HEK293 (cell line): ENCODE measurements around the gene FBXL7.

Source experiments
- CTCF ChIA-PET: fragments of 350-600 bp; formaldehyde crosslinking; extraction: SDS; loops from one replicate; lab custom pipeline; 2021; ENCODE audit warnings: antibody characterized with exemption; lab: Yijun Ruan, JAX
- POLR2A ChIA-PET: fragments of 300-600 bp; formaldehyde crosslinking; extraction: SDS; loops from one replicate; lab custom pipeline; 2020; ENCODE audit warnings: antibody characterized with exemption, inconsistent platforms; lab: Yijun Ruan, JAX
- H3K27ac ChIP-seq: fragments of 200-500 bp; sonication (Bioruptor generic); 2 replicates; pipeline ENCODE4 v1.5.1; 2014; ENCODE audit warnings: low read depth, low read length, control low read depth, inconsistent platforms; ENCODE audit errors: extremely low read depth
- H3K36me3 ChIP-seq, 2 experiments: fragments of 200-500 bp in 1 of 2; sonication (Bioruptor generic) in 1 of 2; 1 replicate in 1 of 2; 2 replicates in 1 of 2; pipeline ENCODE4 v1.5.1; 2014 to 2017; ENCODE audit warnings: inconsistent platforms in 2 of 2, low read length in 2 of 2; ENCODE audit not compliant: control insufficient read depth in 2 of 2, insufficient read depth in 1 of 2
- H3K4me1 ChIP-seq: fragments of 200-500 bp; sonication (Bioruptor generic); 2 replicates; pipeline ENCODE4 v1.5.1; 2014; ENCODE audit warnings: mild to moderate bottlenecking, low read length, inconsistent platforms; ENCODE audit not compliant: control insufficient read depth, insufficient read depth
- H3K4me3 ChIP-seq: 2 replicates; pipeline ENCODE4 v1.5.1; 2011; ENCODE audit warnings: low read depth, mild to moderate bottlenecking, control low read depth, low read length, moderate library complexity
- H3K9me3 ChIP-seq: fragments of 200-500 bp; sonication (Bioruptor generic); 2 replicates; pipeline ENCODE4 v1.5.1; 2014; ENCODE audit warnings: low read depth, low read length, inconsistent platforms; ENCODE audit not compliant: control insufficient read depth, insufficient read depth
- GLI4 ChIP-seq: fragments of 450-650 bp; formaldehyde crosslinking; IDR thresholded peaks from 2 replicates; pipeline ENCODE4 v1.5.1; 2016; ENCODE audit warnings: missing biosample characterization, missing genetic modification characterization
- KLF16 ChIP-seq: fragments of 450-650 bp; formaldehyde crosslinking; IDR thresholded peaks from 2 replicates; pipeline ENCODE4 v1.5.1; 2017; ENCODE audit warnings: missing biosample characterization, missing genetic modification characterization
- PRDM2 ChIP-seq: fragments of 450-650 bp; formaldehyde crosslinking; IDR thresholded peaks from 2 replicates; pipeline ENCODE4 v1.5.1; 2016; ENCODE audit warnings: missing biosample characterization, missing genetic modification characterization, borderline replicate concordance
- ZBTB10 ChIP-seq: fragments of 450-650 bp; formaldehyde crosslinking; IDR thresholded peaks from 2 replicates; pipeline ENCODE4 v1.5.1; 2016; ENCODE audit warnings: missing biosample characterization, missing genetic modification characterization
- ZFHX2 ChIP-seq: fragments of 450-650 bp; formaldehyde crosslinking; conservative IDR thresholded peaks from 2 replicates; pipeline ENCODE4 v1.5.1; 2016; ENCODE audit warnings: missing biosample characterization, missing genetic modification characterization
- ZFP37 ChIP-seq: fragments of 450-650 bp; formaldehyde crosslinking; IDR thresholded peaks from 2 replicates; pipeline ENCODE4 v1.5.1; 2016; ENCODE audit warnings: missing biosample characterization, missing genetic modification characterization
- ZNF121 ChIP-seq: fragments of 450-650 bp; formaldehyde crosslinking; IDR thresholded peaks from 2 replicates; pipeline ENCODE4 v1.5.1; 2016; ENCODE audit warnings: missing biosample characterization, missing genetic modification characterization
- ZNF146 ChIP-seq: fragments of 450-650 bp; formaldehyde crosslinking; IDR thresholded peaks from 2 replicates; pipeline ENCODE4 v1.5.1; 2016; ENCODE audit warnings: missing biosample characterization, missing genetic modification characterization
- ZNF169 ChIP-seq: fragments of 450-650 bp; formaldehyde crosslinking; IDR thresholded peaks from 2 replicates; pipeline ENCODE4 v1.5.1; 2016; ENCODE audit warnings: missing biosample characterization, missing genetic modification characterization
- ZNF214 ChIP-seq: fragments of 450-650 bp; formaldehyde crosslinking; IDR thresholded peaks from 2 replicates; pipeline ENCODE4 v1.5.1; 2017; ENCODE audit warnings: missing biosample characterization, mild to moderate bottlenecking, missing genetic modification characterization, borderline replicate concordance
- ZNF221 ChIP-seq: fragments of 450-650 bp; formaldehyde crosslinking; IDR thresholded peaks from 2 replicates; pipeline ENCODE4 v1.5.1; 2017; ENCODE audit warnings: missing biosample characterization, missing genetic modification characterization, borderline replicate concordance
- ZNF239 ChIP-seq: fragments of 450-650 bp; formaldehyde crosslinking; IDR thresholded peaks from 2 replicates; pipeline ENCODE4 v1.5.1; 2016; ENCODE audit warnings: missing biosample characterization, missing genetic modification characterization
- ZNF274 ChIP-seq, 2 experiments: fragments of 200-500 bp in 1 of 2; fragments of 450-650 bp in 1 of 2; sonication (Bioruptor generic) in 1 of 2; formaldehyde crosslinking in 1 of 2; IDR thresholded peaks; 2 replicates each; pipeline versions ENCODE4 v1.5.1 to v1.6.1; 2014 to 2016; ENCODE audit warnings: borderline replicate concordance in 1 of 2, inconsistent platforms in 1 of 2, low read length in 1 of 2, missing biosample characterization in 1 of 2, missing genetic modification characterization in 1 of 2
- ZNF433 ChIP-seq: fragments of 450-650 bp; formaldehyde crosslinking; IDR thresholded peaks from 2 replicates; pipeline ENCODE4 v1.5.1; 2016; ENCODE audit warnings: missing biosample characterization, missing genetic modification characterization, low read depth
- ZNF513 ChIP-seq: fragments of 450-650 bp; IDR thresholded peaks from 2 replicates; pipeline ENCODE4 v1.5.1; 2018; ENCODE audit warnings: missing biosample characterization, missing genetic modification characterization
- ZNF658 ChIP-seq: fragments of 450-650 bp; formaldehyde crosslinking; IDR thresholded peaks from 2 replicates; pipeline ENCODE4; 2016; ENCODE audit warnings: missing biosample characterization, missing genetic modification characterization
- TF ChIP-seq, protein P1 (sequence below): fragments of 450-650 bp; formaldehyde crosslinking; IDR thresholded peaks from 2 replicates; pipeline ENCODE4 v1.5.1; 2016; ENCODE audit warnings: missing biosample characterization, missing genetic modification characterization

The FBXL7 gene

DNA sequence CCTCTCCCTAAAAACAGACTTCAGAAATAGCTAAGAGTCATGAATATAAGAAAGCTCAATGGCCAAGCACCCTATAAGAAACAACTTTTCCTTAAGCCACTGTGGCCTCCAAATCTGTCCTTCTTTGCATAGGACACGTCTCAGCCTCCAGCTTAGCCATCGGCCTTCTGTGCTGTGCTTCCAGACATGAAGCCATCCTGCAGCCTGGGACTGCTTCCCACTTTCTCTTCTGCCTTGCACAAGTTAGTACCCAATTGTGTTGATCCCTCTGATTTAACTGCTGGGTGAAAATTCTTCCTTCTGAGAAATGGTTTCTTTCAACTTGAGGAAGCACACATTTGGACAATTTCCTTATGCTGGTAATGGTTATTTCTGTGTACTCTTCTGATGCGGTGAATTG lies 344.9 kb downstream of the FBXL7 start:
- Histone ChIP-seq H3K4me3 (no peak overlapping the region), H3K9me3 (no peaks in the 10 kb centered on the region), H3K27ac (no peak overlapping the region), H3K36me3 (no peaks in the 10 kb centered on the region), H3K4me1 (no peaks in the 10 kb centered on the region)
- POLR2A ChIA-PET: no interaction called here
- TF ChIP-seq ZNF169 (tag by site-specific recombination): no peak
- no peak for TF ChIP-seq ZFP37 (tag by site-specific recombination)
- TF ChIP-seq ZNF658 (tag by site-specific recombination): no peak
- TF ChIP-seq ZFHX2 (tag by site-specific recombination): no peak
- TF ChIP-seq ZNF121 (tag by site-specific recombination): no peak
- TF ChIP-seq ZNF513: no peak
- no peak for TF ChIP-seq ZNF274 (IDR thresholded peaks at IDR 0.05; ENCODE audit: low read length)
- TF ChIP-seq ZNF274 (tag by site-specific recombination; IDR thresholded peaks at IDR 0.05; ENCODE audit: borderline replicate concordance): no peak
- TF ChIP-seq, protein P1, sequence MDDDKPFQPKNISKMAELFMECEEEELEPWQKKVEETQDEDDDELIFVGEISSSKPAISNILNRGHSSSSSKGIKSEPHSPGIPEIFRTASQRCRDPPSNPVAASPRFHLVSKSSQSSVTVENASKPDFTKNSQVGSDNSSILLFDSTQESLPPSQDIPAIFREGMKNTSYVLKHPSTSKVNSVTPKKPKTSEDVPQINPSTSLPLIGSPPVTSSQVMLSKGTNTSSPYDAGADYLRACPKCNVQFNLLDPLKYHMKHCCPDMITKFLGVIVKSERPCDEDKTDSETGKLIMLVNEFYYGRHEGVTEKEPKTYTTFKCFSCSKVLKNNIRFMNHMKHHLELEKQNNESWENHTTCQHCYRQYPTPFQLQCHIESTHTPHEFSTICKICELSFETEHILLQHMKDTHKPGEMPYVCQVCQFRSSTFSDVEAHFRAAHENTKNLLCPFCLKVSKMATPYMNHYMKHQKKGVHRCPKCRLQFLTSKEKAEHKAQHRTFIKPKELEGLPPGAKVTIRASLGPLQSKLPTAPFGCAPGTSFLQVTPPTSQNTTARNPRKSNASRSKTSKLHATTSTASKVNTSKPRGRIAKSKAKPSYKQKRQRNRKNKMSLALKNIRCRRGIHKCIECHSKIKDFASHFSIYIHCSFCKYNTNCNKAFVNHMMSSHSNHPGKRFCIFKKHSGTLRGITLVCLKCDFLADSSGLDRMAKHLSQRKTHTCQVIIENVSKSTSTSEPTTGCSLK (tag by site-specific recombination): no peak
- no peak for TF ChIP-seq ZNF433
- no peak for TF ChIP-seq ZBTB10
- TF ChIP-seq ZNF239: no peak
- TF ChIP-seq KLF16 (tag by site-specific recombination): no peak
- no peak for TF ChIP-seq ZNF221 (tag by site-specific recombination)
- TF ChIP-seq ZNF214 (tag by site-specific recombination): no peak
- TF ChIP-seq PRDM2 (tag by site-specific recombination): no peak
- no peak for TF ChIP-seq ZNF146 (tag by site-specific recombination)
- no peak for TF ChIP-seq GLI4
- CTCF ChIA-PET: interaction anchor here (0.5 to 0.7 kb wide), 2 partner anchors 9 to 642 kb away, joined by 3 to 4 read pairs; no protein-coding TSS in a partner anchor
